ENCODE measurements around the gene RHOV.

GRCh38 chr15:40826423-40827075, 47.5 kb downstream of the RHOV start:
- TF ChIP-seq CTCF (conservative IDR thresholded peaks at IDR 0.05) (no peak), ZFX (IDR thresholded peaks at IDR 0.05) (no peak)

All from C4-2B (cell line).